Activated naive CD8-positive, alpha-beta T cell treated with anti-CD3 and anti-CD28 coated beads, Interleukin-2, amount 10 ng/mL, durations not matched to agents 7 days and 5 days (primary cell): ENCODE data around the gene ZDHHC11. TPM values are rescaled to one million over a fixed set of nuclear protein-coding genes. Genes with fewer than 3 reads are reported as not detected.
"Not testable (repeated sequence)": the region's sequence is repeated elsewhere in the genome, so short reads cannot be mapped to it uniquely, and the experiment has no call there.

Experiments
- ATAC-seq: fragments of 150-1000 bp; cut with Tn5 transposase; one replicate; pipeline ENCODE4 v1.10.0; 2021; ENCODE audit warnings: low read depth, moderate library complexity
- POLR2A ChIA-PET: fragments of 350-600 bp; sonication (Branson Sonifier 250); formaldehyde crosslinking; loops from one replicate; lab custom pipeline; 2021; ENCODE audit warnings: antibody characterized with exemption; lab: Charles Lee
- DNase-seq: peaks from one replicate; pipeline ENCODE4 v3.0.0; 2021
- H3K27ac Mint-ChIP-seq: one replicate; pipeline ENCODE4 v1.8.0; 2022; ENCODE audit warnings: mild to moderate bottlenecking, mixed read lengths
- H3K27me3 Mint-ChIP-seq: one replicate; pipeline ENCODE4 v1.8.0; 2022; ENCODE audit warnings: mild to moderate bottlenecking, moderate library complexity, mixed read lengths
- H3K36me3 Mint-ChIP-seq: one replicate; pipeline ENCODE4 v1.8.0; 2021; ENCODE audit warnings: mild to moderate bottlenecking, mixed read lengths
- H3K4me1 Mint-ChIP-seq: one replicate; pipeline ENCODE4 v1.8.0; 2021; ENCODE audit warnings: mixed read lengths
- H3K4me3 Mint-ChIP-seq: one replicate; pipeline ENCODE4 v1.8.0; 2022; ENCODE audit warnings: mild to moderate bottlenecking, moderate library complexity, mixed read lengths
- H3K9me3 Mint-ChIP-seq: one replicate; pipeline ENCODE4 v1.8.0; 2021; ENCODE audit warnings: mixed read lengths
- total RNA-seq, 2 experiments: library from RNA; stranded (reverse); gene quantifications; one replicate each; pipeline ENCODE4 v1.2.3, GENCODE V29; 2021

The ZDHHC11 gene
- total RNA-seq, 2 experiments from 2014 or later, result 10.2 to 12.8 TPM

DNA sequence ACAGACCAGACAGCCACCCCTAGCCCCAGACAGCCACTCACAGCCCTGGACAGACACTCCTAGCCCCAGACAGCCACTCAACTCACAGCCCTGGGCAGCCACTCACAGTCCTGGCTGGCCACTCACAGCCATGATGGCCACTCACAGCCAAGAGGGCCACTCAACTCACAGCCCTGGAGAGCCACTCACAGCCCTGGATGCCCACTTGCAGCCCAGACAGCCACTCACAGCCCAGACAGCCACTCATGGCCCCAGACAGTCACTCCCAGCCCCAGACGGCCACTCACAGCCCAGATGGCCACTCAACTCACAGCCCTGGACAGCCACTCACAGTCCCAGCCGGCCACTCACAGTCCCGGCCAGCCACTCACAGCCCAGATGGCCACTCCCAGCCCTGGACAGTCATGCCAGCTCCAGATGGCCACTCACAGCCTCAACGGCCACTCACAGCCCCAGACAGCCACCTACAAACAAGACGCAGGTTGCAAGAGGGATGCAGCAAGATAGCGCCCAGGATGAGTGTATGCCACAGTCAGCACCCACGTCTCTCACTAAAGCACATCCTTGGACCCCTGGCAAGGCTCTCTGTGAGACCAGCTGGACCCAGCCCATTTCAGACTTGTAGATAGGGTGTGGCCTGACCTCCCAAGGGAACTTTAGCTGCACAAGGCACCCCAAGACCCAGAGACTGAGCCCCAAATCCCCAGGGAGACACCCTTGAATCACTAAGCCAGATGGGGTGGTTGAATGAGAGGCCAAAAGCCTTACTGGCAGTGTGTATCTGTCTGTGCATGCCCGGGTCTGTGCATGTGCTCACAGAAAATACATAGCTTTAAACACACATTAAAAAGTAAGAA is 88.7 kb downstream of the ZDHHC11 start:
- H3K9me3 Mint-ChIP-seq, result no peaks in the 10 kb centered on the region
- DNase-seq (no peak), ATAC-seq (no peak)
- no peak overlapping the region for H3K27ac Mint-ChIP-seq
- H3K27me3 Mint-ChIP-seq, result peaks cover 3% of the 10 kb centered on the region
- POLR2A ChIA-PET, result no interaction called here
- H3K36me3 Mint-ChIP-seq, result no peaks in the 10 kb centered on the region
- no peaks in the 10 kb centered on the region for H3K4me1 Mint-ChIP-seq
- no peak overlapping the region for H3K4me3 Mint-ChIP-seq

DNA sequence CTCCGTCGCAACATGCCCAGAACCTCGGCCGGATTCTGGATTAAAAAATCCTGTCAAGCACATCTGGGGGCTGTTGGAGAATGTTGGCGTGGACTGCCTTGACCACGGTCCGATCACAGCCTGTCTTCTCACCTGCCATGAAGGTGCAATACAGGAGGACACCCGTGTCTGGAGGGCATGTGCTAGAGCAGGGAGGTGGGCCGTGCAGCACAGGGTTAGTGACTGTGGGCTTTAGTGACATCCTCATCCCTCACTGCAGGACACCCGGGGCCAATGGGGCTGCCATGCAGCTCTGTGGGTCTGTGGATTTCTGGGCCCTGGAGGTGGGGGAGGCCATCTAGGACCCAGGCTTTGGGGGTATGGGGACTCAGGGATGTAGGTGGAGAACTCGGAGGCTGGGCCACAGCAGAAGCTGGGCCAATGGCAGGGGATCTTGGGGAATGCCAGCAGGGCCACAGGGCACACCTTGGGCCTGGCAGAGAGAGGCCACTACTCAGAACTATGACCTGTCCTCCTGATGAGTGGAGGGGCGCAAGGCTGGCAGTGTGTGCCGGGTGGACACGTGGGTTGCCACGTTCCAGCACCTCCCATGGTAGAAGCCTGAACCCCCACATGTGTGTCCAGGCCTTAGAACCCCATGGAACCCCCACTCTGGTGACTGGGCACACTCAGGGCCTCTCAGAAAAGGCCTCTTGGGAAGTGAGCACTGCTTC is 89.6 kb downstream of the ZDHHC11 start:
- POLR2A ChIA-PET, result no interaction called here
- Mint-ChIP-seq H3K27ac (no peak overlapping the region), H3K9me3 (no peaks in the 10 kb centered on the region), H3K4me1 (no peaks in the 10 kb centered on the region), H3K4me3 (no peak overlapping the region), H3K36me3 (no peaks in the 10 kb centered on the region), H3K27me3 (peaks cover 3% of the 10 kb centered on the region)
- no peak for ATAC-seq
- DNase-seq, result no peak

- no peaks in the 10 kb centered on the region for H3K9me3 Mint-ChIP-seq
- no peaks in the 10 kb centered on the region for H3K4me1 Mint-ChIP-seq
- H3K27ac Mint-ChIP-seq, result no peak overlapping the region
- no peaks in the 10 kb centered on the region for H3K36me3 Mint-ChIP-seq
- no peak overlapping the region for H3K4me3 Mint-ChIP-seq
- H3K27me3 Mint-ChIP-seq, result peaks cover 3% of the 10 kb centered on the region
- POLR2A ChIA-PET, result no interaction called here
- ATAC-seq (no peak), DNase-seq (no peak)
Observed at GRCh38 chr5:760363-761058, 90.3 kb downstream of the ZDHHC11 start.

- H3K4me1 Mint-ChIP-seq, result no peaks in the 10 kb centered on the region
- no peak overlapping the region for H3K27ac Mint-ChIP-seq
- no peak overlapping the region for H3K4me3 Mint-ChIP-seq
- no peak for DNase-seq
- H3K9me3 Mint-ChIP-seq, result no peaks in the 10 kb centered on the region
- H3K36me3 Mint-ChIP-seq, result no peaks in the 10 kb centered on the region
- no peak for ATAC-seq
- peaks cover 3% of the 10 kb centered on the region for H3K27me3 Mint-ChIP-seq
- POLR2A ChIA-PET, result no interaction called here
Observed at GRCh38 chr5:759781-760362, 90.9 kb downstream of the ZDHHC11 start.

DNA sequence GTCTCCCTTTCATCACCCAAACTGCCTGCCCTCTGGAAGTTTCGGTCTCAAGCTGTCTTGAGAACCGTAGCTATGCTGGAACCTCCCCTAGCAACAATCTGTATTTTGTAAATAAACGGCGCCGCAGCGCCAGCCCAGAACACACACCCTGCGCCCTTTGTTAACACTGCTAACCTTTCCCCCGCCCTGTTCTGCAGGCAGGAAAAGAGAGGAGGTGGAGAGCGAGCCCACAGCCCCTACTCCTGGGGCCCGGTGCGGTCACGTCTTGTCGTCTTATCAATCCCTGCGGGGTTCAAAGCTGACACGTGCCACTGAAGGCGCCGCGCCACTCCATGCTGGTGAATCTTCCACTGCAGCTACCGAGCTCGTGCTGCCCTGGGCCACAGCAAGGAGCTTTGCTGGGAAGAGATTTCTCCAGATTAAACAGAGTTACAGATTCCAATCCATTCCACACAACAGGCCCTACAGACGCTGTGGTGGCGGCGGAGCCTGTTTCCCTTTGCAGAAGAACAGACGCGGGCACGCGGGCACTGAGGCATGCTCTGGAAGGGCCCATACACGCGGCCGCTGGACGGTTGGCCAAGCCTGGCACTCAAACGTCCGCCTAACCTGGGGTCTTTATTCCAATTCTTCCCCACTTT is 91.6 kb downstream of the ZDHHC11 start:
- H3K9me3 Mint-ChIP-seq, result no peaks in the 10 kb centered on the region
- no peak for ATAC-seq
- POLR2A ChIA-PET, result no interaction called here
- no peaks in the 10 kb centered on the region for H3K36me3 Mint-ChIP-seq
- no peak overlapping the region for H3K4me3 Mint-ChIP-seq
- DNase-seq, result no peak
- peaks cover 3% of the 10 kb centered on the region for H3K27me3 Mint-ChIP-seq
- H3K27ac Mint-ChIP-seq, result no peak overlapping the region
- no peaks in the 10 kb centered on the region for H3K4me1 Mint-ChIP-seq

- DNase-seq, result no peak
- H3K27ac Mint-ChIP-seq, result no peak overlapping the region
- H3K4me3 Mint-ChIP-seq, result no peak overlapping the region
- H3K4me1 Mint-ChIP-seq, result no peaks in the 10 kb centered on the region
- POLR2A ChIA-PET, result no interaction called here
- H3K36me3 Mint-ChIP-seq, result no peaks in the 10 kb centered on the region
- ATAC-seq, result no peak
- H3K9me3 Mint-ChIP-seq, result no peaks in the 10 kb centered on the region
- H3K27me3 Mint-ChIP-seq, result peaks cover 3% of the 10 kb centered on the region
Observed at GRCh38 chr5:758698-759053, 92.1 kb downstream of the ZDHHC11 start.

DNA sequence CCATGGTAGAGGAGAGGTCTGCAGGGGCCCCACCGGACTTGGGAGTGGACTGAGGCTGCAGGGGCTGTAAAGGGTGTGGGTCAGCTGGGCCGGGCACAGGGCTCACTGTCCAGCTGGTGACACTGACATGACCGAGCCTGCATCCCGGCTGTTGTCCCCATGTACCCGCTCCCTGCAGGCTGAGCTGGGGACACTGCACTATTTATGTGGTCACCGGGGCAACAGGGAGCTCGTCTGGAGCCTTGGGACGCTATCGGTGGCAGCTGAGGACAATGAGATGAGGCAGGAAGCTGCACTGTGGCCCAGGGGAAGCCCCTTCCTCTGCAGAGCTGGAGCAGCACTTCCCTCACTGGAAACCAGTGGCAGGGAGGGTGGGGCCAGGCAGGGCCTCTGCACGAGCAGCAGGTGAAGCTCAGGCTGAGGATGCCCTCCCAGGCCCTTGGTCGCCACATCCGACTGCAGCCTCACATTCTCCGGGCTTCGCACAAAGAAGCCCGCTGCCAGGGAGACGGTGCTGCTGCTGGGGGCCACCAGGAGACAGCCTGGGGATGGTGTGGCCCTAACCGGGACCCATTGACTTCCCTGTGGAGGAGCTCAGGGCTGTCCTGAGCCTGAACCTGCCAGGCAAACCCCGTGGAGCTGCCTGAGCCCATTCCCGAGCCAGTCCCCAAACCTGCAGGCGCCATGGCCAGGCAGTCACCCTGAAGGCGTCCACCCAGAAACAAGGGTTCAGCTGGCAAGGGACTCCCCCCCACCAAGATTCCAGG is 92.7 kb downstream of the ZDHHC11 start:
- no peak for ATAC-seq
- Mint-ChIP-seq H3K27ac (no peak overlapping the region), H3K4me3 (no peak overlapping the region), H3K4me1 (no peaks in the 10 kb centered on the region), H3K36me3 (no peaks in the 10 kb centered on the region), H3K27me3 (no peaks in the 10 kb centered on the region), H3K9me3 (no peaks in the 10 kb centered on the region)
- no peak for DNase-seq
- POLR2A ChIA-PET, result no interaction called here

DNA sequence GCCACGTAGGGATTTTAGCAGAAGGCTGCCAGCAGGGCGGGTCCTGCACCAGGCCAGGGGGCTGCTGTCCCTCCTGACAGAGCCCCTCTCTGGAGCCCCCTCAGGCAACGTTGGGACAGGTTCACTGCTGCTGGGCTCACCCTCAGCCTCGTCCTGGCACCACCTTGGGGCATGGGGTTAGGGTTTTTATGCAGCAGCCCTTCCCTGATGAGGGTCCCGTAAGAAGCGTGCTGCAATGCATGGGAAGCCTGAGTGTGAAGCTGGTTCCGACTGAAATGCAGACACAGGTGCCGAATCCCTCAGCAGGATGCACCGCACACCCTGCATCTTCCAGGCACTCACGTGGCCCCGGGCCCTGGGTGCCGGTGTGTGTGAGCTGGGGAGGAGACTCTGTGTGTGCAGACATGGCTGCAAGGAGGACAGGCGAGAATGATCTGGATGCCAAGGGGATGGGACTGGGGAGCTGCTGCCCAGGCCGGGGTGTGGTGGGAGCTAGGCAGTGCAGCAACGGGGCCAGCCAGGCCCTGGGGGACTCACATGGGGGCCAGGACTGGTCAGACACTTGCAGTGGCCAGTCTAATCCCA is 93.3 kb downstream of the ZDHHC11 start:
- no peaks in the 10 kb centered on the region for H3K27me3 Mint-ChIP-seq
- H3K4me3 Mint-ChIP-seq, result no peak overlapping the region
- ATAC-seq, result no peak
- H3K4me1 Mint-ChIP-seq, result no peaks in the 10 kb centered on the region
- POLR2A ChIA-PET, result no interaction called here
- H3K27ac Mint-ChIP-seq, result no peak overlapping the region
- no peaks in the 10 kb centered on the region for H3K36me3 Mint-ChIP-seq
- no peaks in the 10 kb centered on the region for H3K9me3 Mint-ChIP-seq
- DNase-seq, result no peak

- Mint-ChIP-seq H3K27ac (no peak overlapping the region), H3K4me1 (no peaks in the 10 kb centered on the region), H3K9me3 (no peaks in the 10 kb centered on the region), H3K27me3 (no peaks in the 10 kb centered on the region), H3K4me3 (no peak overlapping the region), H3K36me3 (no peaks in the 10 kb centered on the region)
- no peak for ATAC-seq
- POLR2A ChIA-PET, result no interaction called here
- DNase-seq, result no peak
Observed at GRCh38 chr5:756865-757345, 93.9 kb downstream of the ZDHHC11 start.

DNA sequence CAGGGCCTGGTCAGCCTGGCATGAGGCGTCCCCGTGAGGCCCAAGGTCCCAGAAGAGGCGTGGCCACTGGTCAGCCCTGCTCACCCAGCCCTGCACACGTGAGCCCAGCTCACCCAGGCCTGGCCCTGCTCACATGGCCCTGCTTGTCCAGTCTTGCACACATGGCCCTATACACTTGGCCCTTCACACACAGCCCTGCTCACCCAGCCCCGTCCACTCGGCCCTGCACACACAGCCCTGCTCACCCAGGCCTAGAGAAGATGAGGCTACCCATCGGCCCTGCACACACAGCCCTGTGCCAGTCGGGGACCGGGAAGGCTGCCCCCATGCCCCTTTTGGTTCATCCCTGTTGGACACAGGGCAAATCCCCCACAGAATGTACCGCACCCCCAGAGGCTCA is 94.6 kb downstream of the ZDHHC11 start:
- POLR2A ChIA-PET, result no interaction called here
- Mint-ChIP-seq H3K9me3 (no peaks in the 10 kb centered on the region), H3K4me3 (no peak overlapping the region), H3K4me1 (no peaks in the 10 kb centered on the region), H3K27me3 (no peaks in the 10 kb centered on the region), H3K36me3 (no peaks in the 10 kb centered on the region), H3K27ac (no peak overlapping the region)
- DNase-seq, result no peak
- no peak for ATAC-seq

DNA sequence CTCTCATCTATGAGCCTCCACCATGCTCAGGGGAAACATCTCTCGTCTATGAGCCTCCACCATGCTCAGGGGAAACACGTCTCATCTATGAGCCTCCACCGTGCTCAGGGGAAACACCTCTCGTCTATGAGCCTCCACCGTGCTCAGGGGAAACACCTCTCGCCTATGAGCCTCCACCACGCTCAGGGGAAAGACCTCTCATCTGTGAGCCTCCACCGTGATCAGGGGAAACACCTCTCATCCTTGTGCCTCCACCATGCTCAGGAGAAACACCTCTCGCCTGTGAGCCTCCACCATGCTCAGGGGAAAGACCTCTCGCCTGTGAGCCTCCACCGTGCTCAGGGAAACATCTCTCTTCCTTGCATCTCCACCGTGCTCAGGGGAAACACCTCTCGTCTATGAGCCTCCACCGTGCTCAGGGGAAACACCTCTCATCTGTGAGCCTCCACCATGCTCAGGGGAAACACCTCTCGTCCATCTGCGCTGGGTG is 96.6 kb downstream of the ZDHHC11 start:
- H3K9me3 Mint-ChIP-seq, DNase-seq, H3K27ac Mint-ChIP-seq, H3K27me3 Mint-ChIP-seq, H3K4me3 Mint-ChIP-seq, POLR2A ChIA-PET, H3K4me1 Mint-ChIP-seq, ATAC-seq, H3K36me3 Mint-ChIP-seq: not testable (repeated sequence)

- POLR2A ChIA-PET, DNase-seq, ATAC-seq, H3K36me3 Mint-ChIP-seq, H3K27me3 Mint-ChIP-seq, H3K4me1 Mint-ChIP-seq, H3K27ac Mint-ChIP-seq, H3K4me3 Mint-ChIP-seq, H3K9me3 Mint-ChIP-seq: not testable (repeated sequence)
Observed at GRCh38 chr5:753567-754142, 97.1 kb downstream of the ZDHHC11 start.
